RPMI8226 (cell line): ENCODE data around the gene LRRC2.
A peak's percentile ranks its signal among the peaks of the same experiment; 100 is the strongest.
"Not testable (repeated sequence)": the region's sequence is repeated elsewhere in the genome, so short reads cannot be mapped to it uniquely, and the experiment has no call there.

Experiments used
- DNase-seq: peaks from one replicate; pipeline ENCODE4 v3.0.0-alpha.2; 2015

LRRC2 gene

DNA sequence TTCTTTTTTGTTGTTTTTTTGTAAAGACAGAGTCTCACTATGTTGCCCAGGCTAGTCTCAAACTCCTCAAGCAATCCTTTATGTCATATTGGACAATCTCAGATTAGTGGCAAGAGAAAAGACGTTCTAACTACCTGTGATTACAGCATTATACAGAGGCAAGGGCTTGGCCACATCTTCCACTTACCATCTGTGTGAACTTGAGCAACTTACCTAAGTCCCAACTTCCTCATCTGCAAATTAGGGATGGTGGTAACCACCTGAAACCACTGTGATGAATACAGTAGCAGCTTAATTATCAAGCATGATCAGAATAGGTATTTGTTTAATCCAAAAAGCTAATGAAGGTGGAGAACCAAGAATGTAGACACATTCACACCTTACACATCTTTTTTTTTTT, 16.1 kb downstream of the LRRC2 start:
- peak; percentile 68 for DNase-seq

DNA sequence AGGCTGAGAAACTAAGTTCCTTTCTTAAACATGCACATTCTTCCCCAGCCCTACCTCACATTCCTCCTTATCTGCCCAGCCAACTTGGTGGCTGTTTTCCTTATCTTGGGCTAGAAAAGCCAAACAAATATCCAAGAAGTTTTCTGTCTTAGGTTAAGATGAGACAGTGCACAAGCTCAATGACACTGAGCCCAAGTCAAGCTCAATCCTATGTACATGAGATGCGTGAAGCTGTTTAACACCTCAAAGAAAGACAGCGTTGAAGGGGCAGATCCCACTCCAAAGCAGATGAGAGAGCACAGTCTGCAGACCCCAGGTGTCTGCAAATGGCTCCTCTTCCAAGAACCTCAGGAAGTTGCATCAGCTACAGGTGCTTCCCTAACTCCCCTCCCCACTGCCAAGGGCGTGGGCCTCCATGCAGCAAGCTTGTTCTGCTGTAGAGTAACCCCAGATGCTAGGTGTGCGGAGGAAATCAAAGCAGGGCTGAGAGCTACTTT, 16.6 kb downstream of the LRRC2 start:
- peak; percentile 81 for DNase-seq

DNA sequence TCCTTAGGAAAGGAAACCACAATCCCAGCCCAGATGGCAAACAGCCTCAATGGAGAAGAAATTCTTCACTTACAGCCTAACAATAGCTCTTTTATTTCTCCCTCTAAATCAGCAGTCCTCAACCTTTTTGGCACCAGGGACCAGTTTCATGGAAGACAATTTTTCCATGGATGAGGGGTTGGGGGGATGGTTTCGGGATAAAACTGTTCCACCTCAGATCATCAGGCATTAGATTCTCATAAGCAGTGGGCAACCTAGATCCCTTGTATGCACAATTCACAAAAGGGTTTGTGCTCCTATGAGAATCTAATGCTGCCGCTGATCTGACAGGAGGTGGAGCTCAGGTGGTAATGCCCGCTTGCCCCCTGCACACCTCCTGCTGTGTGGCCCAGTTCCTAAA, 17.5 kb downstream of the LRRC2 start:
- DNase-seq: not testable (repeated sequence)

DNA sequence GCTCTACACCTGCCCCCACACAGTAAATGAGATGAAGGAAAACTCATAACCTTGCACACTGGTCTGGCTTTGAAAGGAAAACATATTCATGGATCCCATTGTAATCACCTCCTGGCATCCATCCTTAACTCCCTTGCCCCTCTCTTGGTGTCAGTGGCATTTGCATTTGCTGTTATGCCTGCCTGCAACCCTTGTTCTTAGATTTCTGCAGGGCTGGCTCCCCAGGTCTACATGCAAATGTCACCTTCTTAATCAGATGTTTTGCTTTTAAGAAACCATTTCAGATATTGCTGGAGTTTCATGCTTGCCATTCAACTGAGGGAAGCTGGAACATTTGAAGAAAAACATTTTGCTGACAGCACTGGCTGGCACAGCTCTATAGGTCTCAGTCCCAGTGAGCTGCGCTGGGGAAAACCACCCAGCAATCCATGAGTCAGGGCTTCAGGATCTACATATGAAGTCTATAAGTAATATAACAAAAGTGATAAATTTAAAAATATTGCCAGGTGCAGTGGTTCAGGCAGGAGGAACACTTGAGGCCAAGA, 19.1 kb downstream of the LRRC2 start:
- DNase-seq: peak; percentile 87

DNA sequence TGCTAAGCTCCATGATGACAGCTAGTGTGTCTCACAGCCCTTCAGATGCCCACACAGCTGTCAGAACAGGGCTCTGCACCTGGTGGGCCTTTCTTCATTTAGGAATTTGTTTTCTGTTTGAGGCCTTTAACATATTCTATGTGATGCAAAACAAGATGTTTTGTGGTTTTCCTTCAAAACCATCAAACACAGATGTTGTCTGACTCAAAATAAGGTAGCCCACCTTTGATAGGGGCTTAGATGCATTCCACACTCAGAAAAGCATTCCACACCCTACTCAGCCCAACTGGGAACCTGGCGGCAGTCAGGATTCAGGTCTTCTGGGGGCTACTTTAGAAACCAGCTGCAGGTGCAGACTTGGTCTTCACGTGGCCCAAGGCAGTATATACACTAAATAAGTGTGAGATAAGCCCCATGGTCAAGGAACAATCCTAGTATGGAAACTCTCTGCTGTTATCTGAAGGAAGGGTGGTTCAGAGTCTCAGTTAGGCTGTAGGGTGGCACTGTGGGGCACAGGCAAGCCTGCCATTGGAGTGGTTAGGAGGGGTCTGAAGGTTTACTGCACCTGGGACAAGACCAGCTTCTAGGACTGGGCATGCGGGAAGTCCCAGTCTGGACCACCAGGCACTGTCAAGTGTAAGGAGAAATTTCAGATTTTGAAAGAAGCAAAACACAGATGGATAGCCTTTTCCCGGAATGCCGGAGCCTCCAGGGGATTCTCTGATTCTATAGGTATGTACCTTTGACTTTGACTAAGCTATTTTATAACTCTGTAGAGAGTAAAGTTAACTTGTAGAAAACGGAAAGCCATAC, 20.1 kb downstream of the LRRC2 start:
- peak; percentile 60 for DNase-seq

DNA sequence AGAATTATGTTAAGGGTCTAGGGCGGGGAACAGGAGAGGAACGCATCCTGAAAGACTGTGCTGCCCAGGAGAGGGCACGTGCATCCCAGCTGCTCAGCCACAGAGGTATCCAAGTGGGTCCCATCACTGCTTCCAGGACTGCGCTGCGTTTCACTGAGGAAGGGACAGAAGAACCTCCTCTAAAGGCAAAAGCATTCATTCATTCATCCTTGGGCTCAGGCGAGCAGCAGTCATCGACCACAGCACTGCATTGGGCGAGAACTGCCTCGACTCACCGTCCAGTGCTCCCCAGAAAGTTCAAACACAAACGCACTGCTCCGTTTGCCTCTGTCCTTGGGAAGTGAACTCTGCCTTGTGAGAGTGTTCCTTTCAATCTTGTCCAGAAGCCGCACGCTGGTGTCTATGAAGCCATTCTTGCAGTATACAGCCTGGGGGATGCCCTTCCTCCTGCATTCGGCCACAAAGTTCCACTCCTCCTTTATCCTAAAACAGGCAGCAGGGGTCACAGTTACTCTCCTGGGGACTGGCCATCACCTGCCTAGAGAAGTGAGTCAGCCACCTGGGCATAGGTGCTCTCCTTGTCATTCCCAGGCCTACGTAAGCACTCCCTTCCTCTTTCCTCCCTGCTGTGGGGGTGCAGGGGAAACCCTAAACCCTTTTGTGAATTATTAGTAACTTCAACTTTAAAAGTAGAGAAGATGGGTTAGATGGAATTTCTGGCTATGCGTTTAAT, 21.2 kb downstream of the LRRC2 start:
- no peak for DNase-seq

DNA sequence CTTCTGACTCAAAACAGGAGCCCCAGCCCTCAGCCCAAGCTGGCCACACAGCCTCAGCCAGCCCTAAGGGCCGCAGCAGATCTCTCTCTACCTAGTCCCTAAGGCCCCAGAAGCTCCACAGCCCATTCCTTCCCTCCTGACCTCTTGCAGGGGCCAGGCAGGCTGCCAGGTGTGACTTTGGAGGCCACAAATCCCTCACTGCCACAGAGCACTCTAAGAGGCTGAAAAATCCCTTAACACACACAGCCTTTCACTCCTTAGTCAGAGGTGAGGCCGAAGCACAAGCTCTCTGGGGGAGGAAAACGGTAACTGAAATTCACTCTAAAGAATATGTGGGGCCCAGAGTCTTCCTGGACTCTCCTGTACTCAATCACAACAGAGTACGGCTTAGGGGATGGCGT, 23.3 kb downstream of the LRRC2 start:
- peak; percentile 56 for DNase-seq

DNA sequence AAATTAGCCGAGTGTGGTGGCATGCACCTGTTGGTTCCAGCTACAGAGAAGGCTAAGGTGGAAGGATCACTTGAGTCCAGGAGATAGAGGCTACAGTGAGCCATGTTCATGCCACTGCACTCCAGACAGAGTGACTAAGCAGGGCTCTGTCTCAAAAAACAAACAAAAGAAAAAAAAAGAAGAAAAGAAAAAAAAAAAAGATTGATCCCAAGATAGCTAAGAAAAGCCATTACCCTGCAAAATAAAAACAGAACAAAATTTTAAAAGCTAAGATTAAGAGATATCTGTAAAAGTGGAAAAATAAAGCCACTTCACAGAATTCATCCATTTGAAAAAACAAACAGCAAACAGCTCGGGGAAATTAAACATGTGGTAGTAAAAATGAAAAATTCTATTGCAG, 23.8 kb downstream of the LRRC2 start:
- DNase-seq: peak; percentile 38

DNA sequence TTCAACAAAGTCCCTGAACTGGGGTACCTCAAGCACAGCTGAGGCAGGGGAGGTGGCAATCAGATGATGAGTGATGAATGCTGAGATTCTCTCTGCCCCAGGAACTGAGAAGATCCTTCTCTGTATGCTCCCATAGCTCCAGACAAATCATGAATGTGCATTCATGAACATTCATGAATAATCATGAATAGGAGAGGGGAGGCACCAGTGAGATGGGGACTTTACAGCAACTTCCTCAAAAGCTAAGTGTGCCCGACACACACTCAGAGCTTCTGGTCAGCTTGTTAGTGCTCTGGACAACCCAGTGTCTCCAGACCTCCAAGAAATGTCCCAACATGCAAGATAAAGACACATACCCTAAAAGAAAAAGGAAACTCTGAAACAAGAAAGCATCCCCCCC, 24.3 kb downstream of the LRRC2 start:
- DNase-seq: peak; percentile 45

DNA sequence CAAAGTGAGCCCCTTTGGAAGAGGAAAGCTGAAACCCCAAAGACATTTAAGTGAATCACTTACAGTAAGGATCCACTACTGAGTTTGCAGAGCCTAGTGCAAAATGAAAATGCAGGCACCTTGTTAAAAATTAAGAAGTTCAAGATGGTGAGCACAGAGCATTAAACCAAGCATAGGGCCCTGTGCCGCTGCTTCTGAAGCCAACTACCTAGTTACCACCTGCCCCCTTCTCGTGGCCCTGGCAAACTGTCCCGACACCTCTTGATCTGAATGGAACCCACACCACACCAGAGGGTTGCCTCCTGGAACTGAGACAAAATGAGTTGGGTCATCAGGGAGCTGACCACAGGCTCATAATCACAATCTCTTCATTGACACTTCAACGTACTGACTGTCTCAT, 25.6 kb downstream of the LRRC2 start:
- DNase-seq: no peak

DNA sequence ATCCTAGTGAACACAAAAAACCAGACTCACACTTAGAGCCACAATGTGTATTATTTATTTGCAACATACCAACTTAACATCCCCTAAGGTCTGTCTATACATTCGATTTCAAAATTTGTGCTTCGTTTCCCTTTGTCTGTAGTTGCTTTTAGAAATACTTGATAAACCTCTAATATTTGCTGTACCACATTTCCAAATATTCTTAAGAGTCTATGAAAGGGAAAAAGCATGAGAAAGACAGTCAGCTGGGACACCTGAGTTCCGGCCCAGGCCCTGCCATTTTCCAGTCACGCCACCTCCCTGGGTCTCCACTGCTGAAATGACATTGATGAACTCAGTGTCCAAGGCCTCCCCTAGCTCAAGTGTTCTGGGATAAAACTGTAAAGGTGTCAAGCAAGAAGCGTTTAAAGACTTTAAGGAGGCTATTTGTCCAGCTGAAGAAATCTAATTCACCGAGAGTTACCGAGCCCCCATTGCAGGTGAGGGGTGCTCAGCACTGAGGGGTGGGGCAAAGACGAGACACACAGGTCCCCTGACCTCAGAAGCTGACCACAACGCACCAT, 26.6 kb downstream of the LRRC2 start:
- DNase-seq: peak; percentile 46

DNA sequence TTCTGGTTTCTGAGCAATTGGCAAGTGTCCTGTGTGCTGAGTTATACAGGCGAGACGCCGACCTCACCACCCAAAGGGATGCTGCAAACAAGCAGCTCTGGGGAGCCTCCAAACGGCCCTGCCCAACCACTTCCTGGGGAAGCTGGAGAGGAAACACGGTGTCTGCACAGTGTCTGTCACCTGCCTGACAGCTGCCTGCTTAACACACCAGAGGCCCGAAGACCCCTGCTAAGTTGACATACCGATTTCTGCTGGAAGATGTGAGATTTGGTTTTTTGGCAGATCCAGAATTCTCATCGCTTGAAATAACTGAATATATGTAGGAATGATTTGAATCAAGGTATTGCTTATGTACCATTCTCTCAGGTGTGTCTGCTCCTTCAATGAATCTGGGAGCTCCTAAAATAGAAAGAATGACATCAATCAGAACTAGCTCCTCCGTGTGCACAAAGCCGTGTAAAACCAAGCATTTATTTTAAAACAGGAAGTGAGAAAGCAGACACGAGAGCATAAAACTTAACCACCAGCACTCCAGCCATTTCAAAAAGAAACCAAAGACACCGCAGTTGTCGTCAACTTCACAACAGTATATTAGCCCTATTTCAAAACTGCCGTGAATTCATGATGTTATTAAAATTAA, 27.2 kb downstream of the LRRC2 start:
- peak; percentile 96 for DNase-seq

DNA sequence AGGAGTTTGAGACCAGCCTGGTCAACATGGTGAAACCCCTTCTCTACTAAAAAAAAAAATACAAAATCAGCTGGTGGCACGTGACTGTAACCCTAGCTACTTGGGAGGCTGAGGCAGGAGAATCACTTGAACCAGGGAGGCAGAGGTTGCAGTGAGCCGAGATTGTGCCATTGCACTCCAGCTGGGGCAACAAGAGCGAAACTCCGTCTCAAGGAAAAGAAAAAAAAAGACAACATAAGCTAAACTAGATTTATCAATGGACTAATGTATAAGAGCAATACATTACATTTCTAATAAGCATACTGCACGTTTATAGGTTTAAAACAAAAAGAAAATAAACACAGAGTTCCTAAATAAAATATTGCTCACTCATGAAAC, 27.7 kb downstream of the LRRC2 start:
- peak; percentile 15 for DNase-seq

DNA sequence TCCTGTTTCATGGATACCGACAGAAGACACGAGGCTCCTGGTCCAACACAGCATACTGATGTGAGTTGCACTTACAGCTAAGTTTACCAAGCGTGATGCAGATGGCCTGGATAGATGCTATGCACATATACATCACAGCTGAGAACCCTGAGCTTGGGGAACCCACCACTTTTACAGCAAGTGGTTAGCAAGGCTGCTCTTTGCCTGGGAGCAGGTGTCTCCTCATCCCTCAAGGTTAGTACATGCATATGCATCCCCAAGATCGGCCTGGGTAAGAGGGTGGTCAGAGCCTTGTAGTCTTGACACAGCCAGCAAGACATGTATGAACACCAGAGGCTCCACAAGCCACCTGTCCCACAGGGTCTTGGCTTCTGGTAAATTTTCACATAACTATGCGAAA, 28.3 kb downstream of the LRRC2 start:
- DNase-seq: peak; percentile 48

DNA sequence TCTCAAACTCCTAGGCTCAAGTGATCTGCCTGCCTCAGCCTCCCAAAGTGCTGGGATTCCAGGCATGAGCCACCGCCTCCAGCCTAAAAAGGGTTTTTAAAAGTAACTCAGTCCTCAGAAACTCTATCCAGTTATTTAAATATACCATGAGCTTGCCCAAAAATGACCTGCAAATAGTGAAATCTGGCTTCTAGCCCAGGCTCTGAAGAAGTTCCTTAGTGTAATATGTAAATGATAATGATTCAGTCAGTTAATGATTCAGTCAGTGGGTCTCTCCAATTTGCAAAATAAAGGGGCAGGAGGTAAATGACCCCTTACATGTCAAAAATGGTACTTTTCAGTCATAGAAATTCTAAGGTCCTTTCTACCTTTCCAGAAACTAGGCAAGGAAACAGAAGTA, 28.8 kb downstream of the LRRC2 start:
- peak; percentile 57 for DNase-seq

DNA sequence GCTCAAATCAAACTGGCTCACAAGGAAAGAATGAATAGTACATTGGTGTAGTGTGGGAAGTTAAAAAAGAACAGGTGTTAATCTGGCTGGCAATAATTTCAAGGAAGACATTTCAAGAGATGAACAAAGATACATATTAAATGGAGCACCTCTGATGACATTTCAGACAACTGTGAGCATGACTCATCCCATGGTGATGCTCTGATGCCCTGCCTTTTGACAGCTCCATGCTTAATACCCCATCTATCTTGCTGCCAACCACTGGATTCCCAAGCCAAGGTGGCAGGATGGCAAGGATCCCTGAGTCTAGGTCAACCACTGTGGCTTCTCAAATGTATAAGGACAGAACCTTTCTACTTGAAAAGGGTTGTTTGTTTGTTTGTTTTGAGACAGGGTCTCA, 29.3 kb downstream of the LRRC2 start:
- no peak for DNase-seq

DNA sequence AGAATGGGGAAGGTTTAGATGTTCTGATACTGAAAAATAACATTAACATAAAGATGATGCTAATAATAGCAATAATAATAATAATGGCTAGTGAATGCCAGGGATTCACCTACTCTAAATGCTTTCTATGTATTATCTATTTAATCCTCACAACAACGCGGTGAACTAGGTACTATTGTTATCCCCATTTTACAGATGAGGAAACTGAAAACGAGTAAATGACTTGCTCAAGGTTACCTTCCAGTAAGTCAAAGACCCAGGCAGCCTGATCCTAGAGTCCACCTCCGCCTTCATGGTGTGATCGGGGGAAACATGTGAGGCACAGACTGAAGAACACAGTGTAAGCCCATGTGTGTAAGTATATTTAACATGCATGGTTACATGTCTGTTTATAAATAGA, 30.4 kb downstream of the LRRC2 start:
- DNase-seq: no peak

DNA sequence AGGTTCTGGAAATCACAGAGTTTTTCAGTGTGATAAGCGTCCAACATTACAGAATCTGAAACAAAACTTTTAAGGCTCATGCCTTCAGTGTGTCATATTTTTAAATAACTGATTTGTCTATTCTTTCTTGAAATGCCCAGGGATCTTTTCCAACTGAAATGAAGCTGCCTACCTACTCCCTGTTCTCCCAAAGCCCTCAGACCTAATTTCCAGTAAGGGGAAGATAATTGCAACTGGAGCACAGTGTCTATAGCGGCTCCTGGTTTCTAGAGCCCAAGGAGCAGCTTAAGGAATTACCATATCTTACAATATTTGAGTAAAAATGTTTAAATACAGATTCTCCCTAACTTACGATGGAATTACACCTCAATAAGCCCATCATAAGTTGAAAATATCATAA, 33.0 kb downstream of the LRRC2 start:
- DNase-seq: no peak

DNA sequence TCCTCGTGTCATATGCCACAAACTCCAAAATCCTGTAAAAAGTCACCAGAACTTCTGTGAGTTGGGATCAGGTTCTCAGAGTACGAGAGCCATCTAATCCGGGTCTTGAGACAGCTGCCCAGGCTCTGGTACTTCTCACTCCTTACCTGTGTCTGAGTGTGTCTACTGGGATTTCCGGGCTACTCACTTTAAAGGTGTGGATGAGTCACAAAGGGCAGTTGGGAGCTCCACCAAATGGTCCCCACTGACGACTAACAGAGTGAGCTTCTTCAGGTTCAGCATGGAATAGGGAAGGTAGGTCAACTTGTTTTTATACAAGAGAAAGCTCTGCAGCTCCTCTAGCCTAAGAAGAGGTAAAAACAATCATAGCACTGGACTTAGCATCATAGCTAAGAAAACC, 38.9 kb downstream of the LRRC2 start:
- DNase-seq: no peak

DNA sequence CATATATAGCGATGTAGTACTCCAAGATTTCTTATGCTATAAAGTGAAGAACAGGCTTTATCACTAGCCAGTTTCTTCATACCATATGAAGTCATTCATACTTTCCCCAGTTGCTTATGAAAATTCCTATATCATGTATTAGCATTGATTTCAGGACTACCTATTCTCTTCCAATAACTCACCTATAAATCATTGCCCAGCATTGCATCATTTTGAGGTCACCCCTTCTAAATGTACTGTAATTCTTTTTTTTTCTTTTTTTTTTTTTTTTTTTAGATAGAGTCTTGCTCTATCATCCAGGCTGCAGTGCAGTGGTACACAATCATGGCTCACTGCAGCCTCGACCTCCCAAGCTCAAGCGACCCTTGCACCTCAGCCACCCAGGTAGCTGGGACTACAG, 41.3 kb downstream of the LRRC2 start:
- no peak for DNase-seq

DNA sequence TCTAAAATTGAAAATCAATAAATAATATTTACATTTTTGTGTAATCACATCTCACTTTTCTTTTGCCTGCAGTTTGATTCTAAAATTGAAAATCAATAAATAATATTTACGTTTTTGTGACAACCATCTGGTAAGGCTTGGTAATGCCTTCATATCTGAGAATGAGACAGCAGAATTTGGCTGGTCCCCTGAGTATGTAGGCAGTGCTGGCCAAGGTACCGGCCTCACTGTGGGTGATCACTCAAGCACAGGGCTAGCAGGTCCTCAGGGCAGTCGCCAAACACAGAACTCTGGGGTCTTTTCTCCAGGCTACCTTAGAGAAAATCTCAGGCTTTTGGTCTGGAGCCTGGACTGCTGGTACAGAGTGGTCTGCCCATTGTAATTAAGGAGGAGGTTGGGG, 42.1 kb downstream of the LRRC2 start:
- no peak for DNase-seq

DNA sequence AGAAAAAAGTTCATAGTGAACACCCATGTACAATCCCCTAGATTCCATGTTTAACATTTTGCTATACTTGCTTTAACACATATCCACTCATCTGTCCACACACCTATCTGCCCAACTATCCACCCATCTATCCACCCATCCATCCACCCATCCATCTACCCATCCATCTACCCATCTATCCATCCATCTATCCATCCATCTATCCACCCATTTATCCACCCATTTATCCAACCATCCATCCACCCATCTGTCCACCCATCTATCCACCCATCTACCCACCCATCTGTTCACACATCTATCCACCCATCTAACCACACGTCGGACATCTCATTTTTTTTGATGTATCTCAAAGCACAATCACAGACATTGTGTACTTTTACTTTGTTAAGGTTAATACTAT, 42.5 kb downstream of the LRRC2 start:
- DNase-seq: no peak

DNA sequence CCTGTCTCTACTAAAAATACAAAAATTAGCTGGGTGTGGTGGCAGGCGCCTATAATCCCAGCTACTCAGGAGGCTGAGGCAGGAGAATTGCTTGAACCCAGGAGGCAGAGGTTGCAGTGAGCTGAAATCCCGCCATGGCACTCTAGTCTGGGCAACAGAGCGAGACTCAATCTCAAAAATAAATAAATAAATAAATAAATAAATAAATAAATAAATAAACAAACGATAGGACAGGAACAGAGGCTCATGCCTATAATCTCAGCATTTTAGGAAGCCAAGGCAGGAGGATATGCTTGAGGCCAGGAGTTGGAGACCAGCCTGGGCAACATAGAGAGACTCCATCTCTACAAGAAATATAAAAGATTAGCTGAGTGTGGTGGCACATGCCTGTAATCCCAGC, 43.9 kb downstream of the LRRC2 start:
- DNase-seq: not testable (repeated sequence)
